OCI-LY3 (cell line): ENCODE results near the gene TPM1.

Experiments
- EZH2phosphoT487 ChIP-seq: fragments of 200-600 bp; shearing (Covaris generic); IDR thresholded peaks from 2 replicates; pipeline ENCODE4 v1.6.1; 2018; ENCODE audit warnings: antibody characterized with exemption, mixed run types, low read depth
- TF ChIP-seq, protein P1 (sequence below): fragments of 200-600, 300-600 bp; sonication (generic); IDR thresholded peaks from 2 replicates; pipeline ENCODE4 v1.5.1; 2014; ENCODE audit warnings: antibody characterized with exemption, low read length, low read depth

DNA sequence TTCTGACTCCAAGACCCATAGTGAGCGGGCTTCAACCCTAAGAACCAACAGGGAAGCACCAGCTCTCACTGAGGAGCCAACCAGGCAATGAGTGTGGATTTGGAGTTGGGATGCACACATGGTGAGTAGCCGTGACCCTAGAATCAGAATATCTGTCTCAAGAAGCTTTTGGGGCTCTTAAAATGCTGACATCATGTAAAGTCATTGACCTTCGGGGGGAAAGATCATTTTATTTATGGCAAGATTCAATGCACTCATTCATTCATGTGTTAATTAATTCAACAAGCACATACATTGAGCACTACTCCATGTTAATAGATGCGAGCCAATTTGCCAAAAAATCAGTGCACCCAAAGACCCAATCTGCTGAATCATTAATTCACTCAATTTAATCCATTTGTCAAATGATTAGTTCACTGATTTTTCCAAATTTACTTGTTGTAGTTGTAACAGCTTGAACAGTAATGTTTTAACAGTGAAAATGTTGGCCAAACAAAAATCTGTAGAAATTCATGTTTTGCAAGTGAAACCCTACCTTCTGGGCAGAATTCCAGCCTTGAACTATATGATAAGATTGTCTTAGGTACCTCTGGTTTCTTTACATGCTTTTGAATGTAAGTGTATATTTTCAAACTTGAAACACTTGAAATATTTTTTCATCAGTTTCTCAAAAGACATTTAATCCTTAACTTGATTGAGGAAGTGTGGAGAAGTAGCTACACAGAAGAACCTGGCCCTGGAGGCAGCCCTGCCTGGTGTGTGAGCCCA lies 49.3 kb downstream of the TPM1 start:
- TF ChIP-seq, protein P1, sequence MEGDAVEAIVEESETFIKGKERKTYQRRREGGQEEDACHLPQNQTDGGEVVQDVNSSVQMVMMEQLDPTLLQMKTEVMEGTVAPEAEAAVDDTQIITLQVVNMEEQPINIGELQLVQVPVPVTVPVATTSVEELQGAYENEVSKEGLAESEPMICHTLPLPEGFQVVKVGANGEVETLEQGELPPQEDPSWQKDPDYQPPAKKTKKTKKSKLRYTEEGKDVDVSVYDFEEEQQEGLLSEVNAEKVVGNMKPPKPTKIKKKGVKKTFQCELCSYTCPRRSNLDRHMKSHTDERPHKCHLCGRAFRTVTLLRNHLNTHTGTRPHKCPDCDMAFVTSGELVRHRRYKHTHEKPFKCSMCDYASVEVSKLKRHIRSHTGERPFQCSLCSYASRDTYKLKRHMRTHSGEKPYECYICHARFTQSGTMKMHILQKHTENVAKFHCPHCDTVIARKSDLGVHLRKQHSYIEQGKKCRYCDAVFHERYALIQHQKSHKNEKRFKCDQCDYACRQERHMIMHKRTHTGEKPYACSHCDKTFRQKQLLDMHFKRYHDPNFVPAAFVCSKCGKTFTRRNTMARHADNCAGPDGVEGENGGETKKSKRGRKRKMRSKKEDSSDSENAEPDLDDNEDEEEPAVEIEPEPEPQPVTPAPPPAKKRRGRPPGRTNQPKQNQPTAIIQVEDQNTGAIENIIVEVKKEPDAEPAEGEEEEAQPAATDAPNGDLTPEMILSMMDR = no peak
- TF ChIP-seq EZH2phosphoT487 = no peak
